ENCODE results near the gene HOXC9. TPM values are rescaled to one million over a fixed set of nuclear protein-coding genes. Genes with fewer than 3 reads are reported as not detected.

Gene HOXC9
- total RNA-seq, 1 experiment from 2014 or later: 6.0 TPM

- H3K4me3 Mint-ChIP-seq (ENCODE audit: unreplicated experiment): no peak overlapping the region
- no peaks in the 10 kb centered on the region for H3K36me3 Mint-ChIP-seq (ENCODE audit: insufficient read depth, unreplicated experiment)
- H3K27ac Mint-ChIP-seq (ENCODE audit: low read depth, unreplicated experiment): no peak overlapping the region
- BruUV-seq (replicated peaks): no TSS peak
- ChIA-PET CTCF (interaction anchor here (0.6 kb wide), 1 partner anchor 131 kb away, joined by 3 read pairs; no protein-coding TSS in a partner anchor), POLR2A (interaction anchor here (0.7 kb wide), 1 partner anchor 149 kb away, joined by 3 read pairs; no protein-coding TSS in a partner anchor)
- no peak for DNase-seq (ENCODE audit: unreplicated experiment)
- TF ChIP-seq, protein P1, sequence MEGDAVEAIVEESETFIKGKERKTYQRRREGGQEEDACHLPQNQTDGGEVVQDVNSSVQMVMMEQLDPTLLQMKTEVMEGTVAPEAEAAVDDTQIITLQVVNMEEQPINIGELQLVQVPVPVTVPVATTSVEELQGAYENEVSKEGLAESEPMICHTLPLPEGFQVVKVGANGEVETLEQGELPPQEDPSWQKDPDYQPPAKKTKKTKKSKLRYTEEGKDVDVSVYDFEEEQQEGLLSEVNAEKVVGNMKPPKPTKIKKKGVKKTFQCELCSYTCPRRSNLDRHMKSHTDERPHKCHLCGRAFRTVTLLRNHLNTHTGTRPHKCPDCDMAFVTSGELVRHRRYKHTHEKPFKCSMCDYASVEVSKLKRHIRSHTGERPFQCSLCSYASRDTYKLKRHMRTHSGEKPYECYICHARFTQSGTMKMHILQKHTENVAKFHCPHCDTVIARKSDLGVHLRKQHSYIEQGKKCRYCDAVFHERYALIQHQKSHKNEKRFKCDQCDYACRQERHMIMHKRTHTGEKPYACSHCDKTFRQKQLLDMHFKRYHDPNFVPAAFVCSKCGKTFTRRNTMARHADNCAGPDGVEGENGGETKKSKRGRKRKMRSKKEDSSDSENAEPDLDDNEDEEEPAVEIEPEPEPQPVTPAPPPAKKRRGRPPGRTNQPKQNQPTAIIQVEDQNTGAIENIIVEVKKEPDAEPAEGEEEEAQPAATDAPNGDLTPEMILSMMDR (IDR thresholded peaks at IDR 0.05; ENCODE audit: unreplicated experiment): no peak
- intact Hi-C loops (cut with micrococcal nuclease): no loop called here
- H3K4me1 Mint-ChIP-seq (ENCODE audit: insufficient read depth, unreplicated experiment): peaks cover 10% of the 10 kb centered on the region
- H3K27me3 Mint-ChIP-seq (ENCODE audit: insufficient read depth, unreplicated experiment): peaks cover 7% of the 10 kb centered on the region
- H3K9me3 Mint-ChIP-seq (ENCODE audit: unreplicated experiment): no peaks in the 10 kb centered on the region
Measured at GRCh38 chr12:53994264-53995001, 5.5 kb upstream of the HOXC9 start.

- Mint-ChIP-seq H3K4me1 (ENCODE audit: insufficient read depth, unreplicated experiment) (peaks cover 6% of the 10 kb centered on the region), H3K9me3 (ENCODE audit: unreplicated experiment) (no peaks in the 10 kb centered on the region), H3K4me3 (ENCODE audit: unreplicated experiment) (no peak overlapping the region), H3K36me3 (ENCODE audit: insufficient read depth, unreplicated experiment) (no peaks in the 10 kb centered on the region), H3K27me3 (ENCODE audit: insufficient read depth, unreplicated experiment) (peaks cover 7% of the 10 kb centered on the region), H3K27ac (ENCODE audit: low read depth, unreplicated experiment) (no peak overlapping the region)
- ChIA-PET CTCF (interaction anchor here (0.6 to 1.0 kb wide), 2 partner anchors 132 to 215 kb away, joined by 3 read pairs; no protein-coding TSS in a partner anchor), POLR2A (interaction anchor here (0.7 kb wide), 1 partner anchor 150 kb away, joined by 3 read pairs; no protein-coding TSS in a partner anchor)
- no TSS peak for BruUV-seq (replicated peaks)
- intact Hi-C loops (cut with micrococcal nuclease): no loop called here
- TF ChIP-seq, protein P1 (IDR thresholded peaks at IDR 0.05; ENCODE audit: unreplicated experiment): no peak
- no peak for DNase-seq (ENCODE audit: unreplicated experiment)
Measured at GRCh38 chr12:53995002-53995377, 5.0 kb upstream of the HOXC9 start.

- no peak for DNase-seq (ENCODE audit: unreplicated experiment)
- H3K4me3 Mint-ChIP-seq (ENCODE audit: unreplicated experiment): no peak overlapping the region
- ChIA-PET POLR2A (no interaction called here), CTCF (interaction anchor here (1.0 kb wide), 1 partner anchor 214 kb away, joined by 3 read pairs; no protein-coding TSS in a partner anchor)
- H3K27me3 Mint-ChIP-seq (ENCODE audit: insufficient read depth, unreplicated experiment): peaks cover 7% of the 10 kb centered on the region
- no peaks in the 10 kb centered on the region for H3K9me3 Mint-ChIP-seq (ENCODE audit: unreplicated experiment)
- no TSS peak for BruUV-seq (replicated peaks)
- H3K27ac Mint-ChIP-seq (ENCODE audit: low read depth, unreplicated experiment): no peak overlapping the region
- H3K4me1 Mint-ChIP-seq (ENCODE audit: insufficient read depth, unreplicated experiment): no peaks in the 10 kb centered on the region
- TF ChIP-seq, protein P1 (IDR thresholded peaks at IDR 0.05; ENCODE audit: unreplicated experiment): no peak
- no peaks in the 10 kb centered on the region for H3K36me3 Mint-ChIP-seq (ENCODE audit: insufficient read depth, unreplicated experiment)
- intact Hi-C loops (cut with micrococcal nuclease): no loop called here
Measured at GRCh38 chr12:53995378-53996239, 4.4 kb upstream of the HOXC9 start.
